Ishikawa (cell line): ENCODE measurements around the gene GPC6.

Experiments
- CEBPB ChIP-seq: IDR thresholded peaks from 2 replicates; pipeline ENCODE4 v1.6.1; 2012
- CREB1 ChIP-seq: IDR thresholded peaks from 2 replicates; pipeline ENCODE4 v1.6.1; 2012; ENCODE audit warnings: low read depth
- RAD21 ChIP-seq: IDR thresholded peaks from 2 replicates; pipeline ENCODE4 v1.6.1; 2012; ENCODE audit warnings: low read depth
- TAF1 ChIP-seq: IDR thresholded peaks from 2 replicates; pipeline ENCODE4 v1.6.1; 2012; ENCODE audit warnings: low read depth, mild to moderate bottlenecking
- TF ChIP-seq, protein P1 (sequence below): IDR thresholded peaks from 2 replicates; pipeline ENCODE4 v1.6.1; 2012; ENCODE audit warnings: low read depth, mild to moderate bottlenecking

DNA sequence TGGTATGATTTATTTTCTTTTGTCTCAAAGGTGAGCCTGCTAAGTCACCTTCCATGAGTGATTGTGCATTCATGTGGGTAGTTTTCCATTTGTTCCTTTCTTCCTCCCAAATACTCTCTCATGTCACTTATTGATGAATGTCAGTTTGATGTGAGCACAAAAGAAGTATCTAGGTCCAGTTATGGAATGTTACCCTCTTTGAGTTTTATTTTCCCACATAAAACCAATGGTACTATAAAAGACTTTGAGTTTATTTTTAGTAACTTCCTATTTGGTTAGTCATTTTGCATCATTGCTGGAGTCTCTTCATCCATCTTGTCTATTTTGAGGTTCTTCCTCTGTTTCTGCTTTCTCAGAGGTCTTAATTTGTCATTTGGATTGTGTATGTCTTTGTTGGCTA is 321.3 kb downstream of the GPC6 start:
- TF ChIP-seq CREB1 (no peak), RAD21 (no peak), TAF1 (no peak), CEBPB (no peak)
- TF ChIP-seq, protein P1, sequence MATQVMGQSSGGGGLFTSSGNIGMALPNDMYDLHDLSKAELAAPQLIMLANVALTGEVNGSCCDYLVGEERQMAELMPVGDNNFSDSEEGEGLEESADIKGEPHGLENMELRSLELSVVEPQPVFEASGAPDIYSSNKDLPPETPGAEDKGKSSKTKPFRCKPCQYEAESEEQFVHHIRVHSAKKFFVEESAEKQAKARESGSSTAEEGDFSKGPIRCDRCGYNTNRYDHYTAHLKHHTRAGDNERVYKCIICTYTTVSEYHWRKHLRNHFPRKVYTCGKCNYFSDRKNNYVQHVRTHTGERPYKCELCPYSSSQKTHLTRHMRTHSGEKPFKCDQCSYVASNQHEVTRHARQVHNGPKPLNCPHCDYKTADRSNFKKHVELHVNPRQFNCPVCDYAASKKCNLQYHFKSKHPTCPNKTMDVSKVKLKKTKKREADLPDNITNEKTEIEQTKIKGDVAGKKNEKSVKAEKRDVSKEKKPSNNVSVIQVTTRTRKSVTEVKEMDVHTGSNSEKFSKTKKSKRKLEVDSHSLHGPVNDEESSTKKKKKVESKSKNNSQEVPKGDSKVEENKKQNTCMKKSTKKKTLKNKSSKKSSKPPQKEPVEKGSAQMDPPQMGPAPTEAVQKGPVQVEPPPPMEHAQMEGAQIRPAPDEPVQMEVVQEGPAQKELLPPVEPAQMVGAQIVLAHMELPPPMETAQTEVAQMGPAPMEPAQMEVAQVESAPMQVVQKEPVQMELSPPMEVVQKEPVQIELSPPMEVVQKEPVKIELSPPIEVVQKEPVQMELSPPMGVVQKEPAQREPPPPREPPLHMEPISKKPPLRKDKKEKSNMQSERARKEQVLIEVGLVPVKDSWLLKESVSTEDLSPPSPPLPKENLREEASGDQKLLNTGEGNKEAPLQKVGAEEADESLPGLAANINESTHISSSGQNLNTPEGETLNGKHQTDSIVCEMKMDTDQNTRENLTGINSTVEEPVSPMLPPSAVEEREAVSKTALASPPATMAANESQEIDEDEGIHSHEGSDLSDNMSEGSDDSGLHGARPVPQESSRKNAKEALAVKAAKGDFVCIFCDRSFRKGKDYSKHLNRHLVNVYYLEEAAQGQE: no peak
